ENCODE results near the gene RASIP1.

The RASIP1 gene

GRCh38 chr19:48749571-48750198 is 9.3 kb upstream of the RASIP1 start:
- Mint-ChIP-seq H3K27me3 (peaks cover 75% of the 10 kb centered on the region), H3K36me3 (ENCODE audit: low read depth) (no peaks in the 10 kb centered on the region), H3K9me3 (peaks cover 9% of the 10 kb centered on the region), H3K4me1 (ENCODE audit: low read depth) (peaks cover 38% of the 10 kb centered on the region), H3K27ac (no peak overlapping the region), H3K4me3 (no peak overlapping the region)
- intact Hi-C loops (cut with micrococcal nuclease): no loop called here

GRCh38 chr19:48746738-48747575 is 6.5 kb upstream of the RASIP1 start, which contains the start of gene IZUMO1:
Gene IZUMO1 (minus strand): TSS chr19:48746909. CDS start chr19:48745859, 1,050 bp downstream.
- H3K4me1 Mint-ChIP-seq (ENCODE audit: low read depth): peaks cover 20% of the 10 kb centered on the region
- peak within 1 kb of the TSS; percentile 77 for H3K4me3 Mint-ChIP-seq
- peaks cover 67% of the 10 kb centered on the region for H3K27me3 Mint-ChIP-seq
- H3K27ac Mint-ChIP-seq: peak within 1 kb of the TSS; percentile 89
- intact Hi-C loops (cut with micrococcal nuclease): no loop called here
- no peaks in the 10 kb centered on the region for H3K36me3 Mint-ChIP-seq (ENCODE audit: low read depth)
- peaks cover 9% of the 10 kb centered on the region for H3K9me3 Mint-ChIP-seq

- H3K27ac Mint-ChIP-seq: peak overlapping the region; percentile 89
- no peak overlapping the region for H3K4me3 Mint-ChIP-seq
- H3K27me3 Mint-ChIP-seq: peaks cover 67% of the 10 kb centered on the region
- peaks cover 25% of the 10 kb centered on the region for H3K4me1 Mint-ChIP-seq (ENCODE audit: low read depth)
- no peaks in the 10 kb centered on the region for H3K36me3 Mint-ChIP-seq (ENCODE audit: low read depth)
- peaks cover 9% of the 10 kb centered on the region for H3K9me3 Mint-ChIP-seq
- intact Hi-C loops (cut with micrococcal nuclease): no loop called here
Measured at GRCh38 chr19:48746110-48746509, 5.7 kb upstream of the RASIP1 start.

- intact Hi-C loops (cut with micrococcal nuclease): no loop called here
- Mint-ChIP-seq H3K9me3 (peaks cover 9% of the 10 kb centered on the region), H3K36me3 (ENCODE audit: low read depth) (no peaks in the 10 kb centered on the region), H3K27ac (no peak overlapping the region), H3K4me3 (no peak overlapping the region), H3K4me1 (ENCODE audit: low read depth) (peaks cover 26% of the 10 kb centered on the region), H3K27me3 (peaks cover 67% of the 10 kb centered on the region)
Measured at GRCh38 chr19:48745208-48745995, 5.0 kb upstream of the RASIP1 start.

- H3K27me3 Mint-ChIP-seq: peaks cover 72% of the 10 kb centered on the region
- peak overlapping the region; percentile 69 for H3K27ac Mint-ChIP-seq
- intact Hi-C loops (cut with micrococcal nuclease): no loop called here
- H3K36me3 Mint-ChIP-seq (ENCODE audit: low read depth): no peaks in the 10 kb centered on the region
- peaks cover 42% of the 10 kb centered on the region for H3K4me1 Mint-ChIP-seq (ENCODE audit: low read depth)
- no peak overlapping the region for H3K4me3 Mint-ChIP-seq
- H3K9me3 Mint-ChIP-seq: peaks cover 9% of the 10 kb centered on the region
Measured at GRCh38 chr19:48742096-48742495, 1.7 kb upstream of the RASIP1 start.

GRCh38 chr19:48741129-48741999 is 954 bp upstream of the RASIP1 start:
- intact Hi-C loops (cut with micrococcal nuclease): no loop called here
- Mint-ChIP-seq H3K27me3 (peaks cover 73% of the 10 kb centered on the region), H3K9me3 (peaks cover 9% of the 10 kb centered on the region), H3K4me3 (no peak overlapping the region), H3K27ac (peak overlapping the region; percentile 69), H3K36me3 (ENCODE audit: low read depth) (no peaks in the 10 kb centered on the region), H3K4me1 (ENCODE audit: low read depth) (peaks cover 39% of the 10 kb centered on the region)

- no peak overlapping the region for H3K27ac Mint-ChIP-seq
- intact Hi-C loops (cut with micrococcal nuclease): no loop called here
- no peaks in the 10 kb centered on the region for H3K9me3 Mint-ChIP-seq
- H3K4me1 Mint-ChIP-seq (ENCODE audit: low read depth): peaks cover 30% of the 10 kb centered on the region
- H3K4me3 Mint-ChIP-seq: peak overlapping the region; percentile 5
- peaks cover 65% of the 10 kb centered on the region for H3K27me3 Mint-ChIP-seq
- H3K36me3 Mint-ChIP-seq (ENCODE audit: low read depth): no peaks in the 10 kb centered on the region
Measured at GRCh38 chr19:48739404-48740163, 826 bp downstream of the RASIP1 start.

GRCh38 chr19:48738557-48739403 is 1.6 kb downstream of the RASIP1 start:
- H3K36me3 Mint-ChIP-seq (ENCODE audit: low read depth): no peaks in the 10 kb centered on the region
- intact Hi-C loops (cut with micrococcal nuclease): no loop called here
- peak overlapping the region; percentile 55 for H3K27ac Mint-ChIP-seq
- peaks cover 59% of the 10 kb centered on the region for H3K27me3 Mint-ChIP-seq
- H3K4me3 Mint-ChIP-seq: peak overlapping the region; percentile 69
- H3K9me3 Mint-ChIP-seq: no peaks in the 10 kb centered on the region
- peaks cover 30% of the 10 kb centered on the region for H3K4me1 Mint-ChIP-seq (ENCODE audit: low read depth)

GRCh38 chr19:48737360-48737998 is 2.9 kb downstream of the RASIP1 start:
- intact Hi-C loops (cut with micrococcal nuclease): no loop called here
- no peak overlapping the region for H3K27ac Mint-ChIP-seq
- no peaks in the 10 kb centered on the region for H3K36me3 Mint-ChIP-seq (ENCODE audit: low read depth)
- H3K4me3 Mint-ChIP-seq: no peak overlapping the region
- no peaks in the 10 kb centered on the region for H3K9me3 Mint-ChIP-seq
- peaks cover 55% of the 10 kb centered on the region for H3K27me3 Mint-ChIP-seq
- peaks cover 30% of the 10 kb centered on the region for H3K4me1 Mint-ChIP-seq (ENCODE audit: low read depth)

- H3K9me3 Mint-ChIP-seq: no peaks in the 10 kb centered on the region
- no peak overlapping the region for H3K27ac Mint-ChIP-seq
- H3K4me1 Mint-ChIP-seq (ENCODE audit: low read depth): peaks cover 13% of the 10 kb centered on the region
- H3K36me3 Mint-ChIP-seq (ENCODE audit: low read depth): no peaks in the 10 kb centered on the region
- H3K4me3 Mint-ChIP-seq: no peak overlapping the region
- intact Hi-C loops (cut with micrococcal nuclease): no loop called here
- H3K27me3 Mint-ChIP-seq: peaks cover 55% of the 10 kb centered on the region
Measured at GRCh38 chr19:48735031-48735615, 5.3 kb downstream of the RASIP1 start.

- Mint-ChIP-seq H3K27ac (no peak overlapping the region), H3K9me3 (no peaks in the 10 kb centered on the region), H3K36me3 (ENCODE audit: low read depth) (no peaks in the 10 kb centered on the region), H3K4me3 (no peak overlapping the region), H3K4me1 (ENCODE audit: low read depth) (peaks cover 8% of the 10 kb centered on the region), H3K27me3 (peaks cover 51% of the 10 kb centered on the region)
- intact Hi-C loops (cut with micrococcal nuclease): no loop called here
Measured at GRCh38 chr19:48734625-48735024, 5.8 kb downstream of the RASIP1 start.
